Cerebellar cortex (tissue), 1 donor: Measurements from ENCODE around the gene CLIC1.

ENCODE experiments used
- DNase-seq: peaks from one replicate; pipeline ENCODE4 v3.0.0-alpha.2; 2015; ENCODE audit warnings: low spot score

The CLIC1 gene

DNA sequence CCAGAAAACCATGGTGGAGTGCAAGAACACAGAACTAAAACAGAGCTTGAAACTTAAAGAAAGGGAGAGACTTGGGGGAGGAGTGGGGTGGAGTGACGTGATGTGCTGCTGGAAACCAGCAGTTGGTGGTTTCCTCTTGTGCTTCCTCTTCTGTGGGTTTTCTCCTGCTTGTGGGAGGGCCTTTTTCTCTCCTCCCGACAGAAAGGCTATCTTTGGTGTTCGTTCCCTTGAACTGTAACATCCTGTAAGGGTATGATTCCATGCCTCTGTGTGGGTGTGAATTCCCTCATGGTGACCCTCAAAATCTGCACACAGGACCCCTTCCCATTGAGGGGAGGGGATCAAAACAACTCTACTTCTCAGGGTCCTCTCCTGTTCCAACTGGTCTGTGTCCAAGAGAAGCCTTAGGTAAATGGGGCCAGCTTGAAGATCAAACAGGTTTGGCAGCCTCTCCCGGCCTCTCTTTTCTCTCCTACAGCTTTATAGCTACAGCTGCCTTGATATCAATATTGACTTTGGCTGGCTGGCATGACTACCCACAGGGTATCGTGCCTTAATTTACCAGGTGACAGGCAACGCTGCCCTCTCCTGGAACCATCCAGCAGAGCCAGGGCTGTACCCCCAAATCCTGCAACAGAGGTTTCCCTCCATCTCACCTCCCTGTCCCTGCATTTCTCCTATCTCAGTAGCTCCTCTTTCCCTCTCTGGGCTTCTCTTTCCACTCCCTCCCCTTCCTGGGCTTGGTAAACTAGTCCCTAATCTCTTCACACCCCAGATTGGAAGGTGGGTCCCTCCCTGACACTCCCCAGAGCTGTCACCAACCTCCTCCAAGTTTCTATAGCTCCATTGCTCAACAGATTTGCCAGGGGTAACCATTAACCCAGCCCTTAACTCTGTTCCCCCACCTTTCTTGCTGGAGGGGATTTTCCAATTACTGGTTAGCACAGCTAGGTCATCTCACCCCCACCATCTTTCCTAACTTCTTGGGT is 2.0 kb upstream of the CLIC1 start:
- DNase-seq, result peak; percentile 68

DNA sequence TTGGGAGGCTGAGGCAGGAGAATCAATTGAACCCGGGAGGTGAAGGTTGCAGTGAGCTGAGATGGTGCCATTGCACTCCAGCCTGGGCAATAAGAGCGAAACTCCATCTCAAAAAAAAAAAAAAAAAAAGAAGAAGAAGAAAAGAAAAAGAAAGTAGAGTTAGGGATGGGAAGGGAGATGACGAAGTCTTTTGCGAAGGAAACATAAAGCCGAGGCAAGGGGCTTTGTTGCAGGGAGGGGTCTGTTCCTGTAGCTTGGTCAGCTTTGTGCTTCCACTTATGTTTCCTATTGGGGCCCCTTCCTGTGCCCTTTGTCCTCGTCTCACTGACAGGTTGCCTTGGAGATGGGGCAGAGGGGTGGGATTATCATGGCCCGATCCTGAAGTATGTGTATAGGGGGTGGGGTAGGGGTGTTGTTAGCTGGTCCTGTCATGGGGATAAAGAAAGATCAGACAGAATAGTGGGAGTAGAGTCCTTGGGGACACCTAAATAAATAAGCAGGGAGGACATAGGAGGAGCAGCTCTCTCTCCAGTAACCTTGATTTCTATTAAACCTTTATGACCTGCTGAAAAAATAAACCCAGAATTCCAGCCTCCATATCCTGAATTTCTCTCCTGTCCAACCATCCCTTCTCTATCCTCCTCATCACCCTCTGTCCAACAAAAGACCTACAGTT is 1.1 kb upstream of the CLIC1 start:
- peak; percentile 26 for DNase-seq

DNA sequence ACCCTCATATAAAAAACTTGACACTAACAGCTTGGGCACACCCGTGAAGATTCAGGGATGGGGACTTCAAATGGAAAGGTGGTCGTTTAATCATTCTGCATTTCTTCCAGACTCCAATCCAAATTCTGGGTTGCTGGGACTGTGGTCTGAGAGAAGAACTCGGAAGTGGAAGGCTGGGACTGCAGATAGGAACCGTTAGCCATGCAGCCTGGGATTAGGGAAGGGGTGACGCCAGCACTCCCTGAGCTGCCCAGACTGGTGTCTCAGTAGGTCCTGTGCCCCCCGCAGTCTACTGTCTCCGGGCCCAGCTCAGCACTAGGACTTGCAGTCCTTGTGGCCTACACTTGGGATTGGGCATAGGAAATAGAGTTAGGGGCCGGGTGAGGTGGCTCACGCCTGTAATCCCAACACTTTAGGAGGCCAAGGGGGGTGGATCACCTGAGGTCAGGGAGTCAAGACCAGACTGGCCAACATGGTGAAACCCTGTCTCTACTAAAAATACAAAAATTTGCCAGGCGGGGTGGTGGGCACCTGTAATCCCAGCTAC is 511 bp upstream of the CLIC1 start:
- no peak for DNase-seq

DNA sequence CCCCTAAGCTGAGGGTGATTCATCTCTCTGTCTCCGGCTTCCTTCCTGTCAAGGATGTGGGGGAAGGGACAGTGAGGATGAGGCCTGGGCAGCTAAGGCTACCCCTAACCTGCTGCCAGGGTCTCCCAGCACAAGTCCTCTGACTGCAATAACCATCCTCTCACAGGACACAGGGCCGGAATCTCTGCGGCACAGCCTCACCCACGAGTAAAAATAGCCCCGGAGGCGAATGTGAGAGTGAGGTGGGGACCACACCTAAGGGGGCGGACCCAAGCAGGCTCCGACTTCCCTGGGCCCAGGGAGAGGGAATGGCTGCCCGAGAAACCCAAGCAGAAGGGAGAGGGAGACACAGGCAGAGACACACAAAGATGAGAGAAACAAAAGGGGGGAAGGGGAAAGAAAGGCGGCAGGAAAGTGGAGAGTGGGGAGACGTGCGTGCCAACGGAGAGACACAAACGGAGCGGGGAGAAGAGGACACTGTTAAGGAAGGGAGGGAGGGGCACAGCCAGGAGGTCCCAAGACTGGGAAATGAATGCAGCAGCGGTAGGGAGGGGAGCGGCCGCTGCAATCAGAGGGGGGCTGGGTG is 1.4 kb downstream of the CLIC1 start:
- no peak for DNase-seq

DNA sequence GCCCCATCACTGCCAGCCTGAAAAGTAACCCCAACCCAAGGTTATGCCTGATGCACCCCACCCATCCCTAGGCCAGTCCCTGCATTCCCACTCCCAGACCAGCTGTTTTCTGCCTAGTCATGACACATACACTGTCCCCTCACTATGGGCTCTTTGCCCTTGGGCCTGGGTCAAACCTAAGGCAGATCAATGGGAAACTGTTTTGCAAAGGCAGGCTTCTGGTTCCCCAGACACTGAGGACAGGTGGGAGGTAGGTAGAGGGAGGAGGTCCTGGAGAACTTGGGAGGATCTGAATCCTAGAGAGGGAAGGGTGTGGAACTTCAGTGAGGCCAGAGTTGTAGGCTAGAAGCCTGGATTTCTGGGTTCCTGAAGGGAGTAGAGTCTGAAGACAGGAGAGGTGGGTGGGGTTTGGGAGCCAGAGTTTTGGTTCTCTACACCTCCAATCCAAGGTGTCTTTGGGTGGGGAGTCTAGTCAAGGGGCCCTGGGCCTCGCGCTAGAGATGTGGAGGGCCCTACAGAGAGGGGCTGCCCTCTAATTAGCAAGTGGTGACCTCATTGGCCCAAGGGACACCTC is 2.0 kb downstream of the CLIC1 start:
- DNase-seq, result no peak

DNA sequence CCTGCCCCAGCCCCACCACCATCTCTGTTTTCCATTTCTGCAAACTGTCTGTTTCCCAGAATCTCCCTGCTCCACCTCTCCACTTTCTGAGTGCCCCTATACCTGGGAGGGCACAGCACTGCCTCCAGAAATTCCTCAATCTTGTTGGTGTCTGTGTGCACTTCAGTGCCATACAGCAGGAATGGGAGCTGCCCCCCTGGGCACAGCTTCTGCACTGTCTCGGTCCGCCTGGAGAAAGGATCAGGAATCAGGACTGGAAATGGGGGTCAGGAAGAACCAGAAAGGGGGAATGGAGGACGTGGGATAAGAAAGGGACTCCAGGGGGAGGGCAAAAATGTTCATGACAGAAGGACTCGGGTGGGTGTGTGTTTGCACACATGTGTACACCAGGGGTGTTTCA is 2.6 kb downstream of the CLIC1 start:
- DNase-seq, result no peak

DNA sequence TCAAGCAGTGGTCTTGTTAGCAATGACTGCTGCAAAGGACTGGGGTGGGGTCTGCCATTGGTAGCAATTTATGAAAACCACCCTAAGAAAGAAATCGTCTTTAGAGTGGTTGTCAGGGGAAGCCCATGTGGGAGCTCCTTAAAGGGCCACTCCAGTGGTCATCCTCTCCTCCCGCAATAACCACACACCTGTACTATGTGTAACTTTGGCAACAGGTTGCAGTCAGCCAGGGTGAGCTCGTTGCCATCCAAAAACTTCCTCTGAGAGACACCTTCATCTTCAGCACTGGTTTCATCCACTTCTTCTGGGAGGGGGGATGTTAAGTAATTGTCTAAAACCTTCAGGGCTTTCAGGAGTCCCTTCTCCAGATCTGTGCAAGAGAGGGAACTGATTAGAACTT is 4.3 kb downstream of the CLIC1 start:
- no peak for DNase-seq

DNA sequence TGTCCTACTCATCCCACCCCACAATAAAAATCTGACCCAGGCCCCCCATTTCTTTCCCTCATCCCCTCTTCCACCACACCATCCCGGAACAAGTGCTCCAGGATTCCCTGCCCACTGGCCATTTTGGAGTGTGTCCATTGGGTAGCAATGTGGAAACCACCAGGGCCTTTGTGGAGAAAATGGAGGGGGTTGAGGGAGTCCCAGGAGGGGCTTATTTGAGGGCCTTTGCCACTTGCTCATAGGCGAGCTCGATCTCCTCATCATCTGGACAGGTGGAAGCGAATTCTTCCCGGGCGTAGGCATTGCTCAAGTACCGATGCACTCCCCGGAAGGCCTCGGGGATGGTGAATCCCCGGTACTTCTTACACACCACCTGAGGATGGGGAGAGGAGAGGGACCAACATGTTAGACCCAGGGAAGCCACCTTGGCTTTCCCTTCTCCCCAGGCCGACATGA is 5.7 kb downstream of the CLIC1 start:
- DNase-seq, result peak; percentile 31

DNA sequence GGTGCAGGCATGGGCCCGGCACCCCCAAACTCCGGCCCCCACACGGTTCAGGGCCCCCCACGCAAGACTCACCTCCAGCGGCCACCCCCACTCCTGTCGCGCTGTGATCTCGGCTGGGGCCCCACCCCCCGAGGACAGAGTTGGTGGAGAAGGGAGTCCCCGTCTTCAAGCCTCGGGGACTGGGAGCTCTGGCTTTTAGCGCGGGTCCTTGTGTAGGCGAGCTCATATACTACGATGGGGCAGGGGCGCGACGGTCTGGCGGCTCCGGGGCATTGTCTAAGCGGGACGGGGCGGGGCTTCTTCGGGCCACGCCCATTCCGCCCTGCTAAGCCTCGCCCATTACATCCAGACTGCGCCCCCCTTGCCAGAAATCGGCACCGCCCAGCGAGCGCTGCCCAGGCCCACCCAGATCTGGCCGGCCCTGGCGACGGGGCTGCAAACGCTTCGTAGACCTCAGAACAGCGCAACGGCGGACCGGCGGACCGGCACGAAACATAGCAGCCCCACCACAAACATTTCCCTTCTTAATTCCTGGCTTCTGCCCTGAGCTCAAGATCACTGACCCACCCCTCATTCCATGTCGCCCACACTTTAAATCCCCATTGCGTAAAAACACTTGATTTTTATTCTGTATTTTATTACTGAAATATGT is 6.2 kb downstream of the CLIC1 start:
- peak; percentile 79 for DNase-seq

DNA sequence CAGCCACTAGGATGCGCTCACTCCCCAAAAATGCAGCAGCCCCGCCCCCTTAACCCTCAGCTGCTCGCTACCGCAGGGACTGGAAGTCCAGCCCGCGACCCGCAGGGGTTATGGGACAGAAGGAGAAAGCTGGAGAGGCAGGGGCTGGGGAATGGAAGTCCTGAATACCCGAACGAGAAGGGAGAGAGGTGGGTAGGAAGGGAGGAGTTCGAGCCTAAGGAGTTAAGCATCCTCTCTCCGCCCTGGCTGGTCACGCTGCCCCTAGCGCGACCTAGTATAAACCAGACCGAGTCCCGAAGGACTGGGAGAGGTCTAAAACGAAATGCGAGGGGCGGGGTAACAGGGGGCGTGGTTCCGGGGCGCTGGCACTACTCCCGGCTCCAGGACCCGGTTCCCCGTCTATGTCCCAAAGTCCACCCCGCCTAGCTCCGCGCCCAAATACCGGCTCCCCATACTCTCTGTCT is 6.8 kb downstream of the CLIC1 start:
- peak; percentile 81 for DNase-seq

DNA sequence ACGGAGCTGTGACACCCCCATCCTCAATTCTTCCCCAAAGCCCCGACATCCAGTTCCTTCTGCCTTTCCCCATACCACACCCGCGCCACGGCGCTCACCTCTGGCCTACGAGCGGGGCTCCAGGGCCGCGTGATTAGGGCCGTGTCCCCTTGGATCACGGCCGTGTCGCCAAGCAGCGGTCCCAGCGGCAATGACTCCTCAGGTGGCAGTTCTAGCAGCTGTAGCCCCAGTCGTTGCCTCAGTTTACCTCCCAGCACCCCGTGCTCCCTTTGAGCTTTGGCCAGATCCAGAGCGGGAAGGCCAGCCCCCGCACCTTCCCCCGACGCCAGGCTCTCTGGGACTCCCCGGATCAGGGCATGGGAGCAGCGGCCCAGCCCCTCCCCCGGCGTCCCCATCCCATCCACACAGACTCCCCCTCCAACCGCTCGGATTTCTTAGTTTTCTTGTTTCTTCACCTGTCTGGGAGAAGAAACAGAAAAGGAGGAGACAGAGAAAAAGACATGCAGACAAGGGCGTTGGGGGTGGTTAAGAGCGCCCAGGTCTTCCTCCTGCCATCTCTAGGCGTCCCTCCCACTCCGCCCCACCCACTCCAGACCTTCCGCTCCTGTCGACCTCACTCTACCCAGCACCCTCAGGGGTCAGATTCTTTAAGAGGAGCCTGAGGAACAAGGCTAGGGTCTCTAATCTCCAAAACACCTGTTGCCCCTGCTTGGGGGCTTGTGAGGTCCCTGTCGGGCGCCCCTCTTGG is 7.4 kb downstream of the CLIC1 start, which contains the start of gene DDAH2:
Gene DDAH2 (minus strand): TSS at position 533 of the 748 bp plus-strand sequence. CDS start 138 bp downstream, at position 395.
- DNase-seq, result no peak

DNA sequence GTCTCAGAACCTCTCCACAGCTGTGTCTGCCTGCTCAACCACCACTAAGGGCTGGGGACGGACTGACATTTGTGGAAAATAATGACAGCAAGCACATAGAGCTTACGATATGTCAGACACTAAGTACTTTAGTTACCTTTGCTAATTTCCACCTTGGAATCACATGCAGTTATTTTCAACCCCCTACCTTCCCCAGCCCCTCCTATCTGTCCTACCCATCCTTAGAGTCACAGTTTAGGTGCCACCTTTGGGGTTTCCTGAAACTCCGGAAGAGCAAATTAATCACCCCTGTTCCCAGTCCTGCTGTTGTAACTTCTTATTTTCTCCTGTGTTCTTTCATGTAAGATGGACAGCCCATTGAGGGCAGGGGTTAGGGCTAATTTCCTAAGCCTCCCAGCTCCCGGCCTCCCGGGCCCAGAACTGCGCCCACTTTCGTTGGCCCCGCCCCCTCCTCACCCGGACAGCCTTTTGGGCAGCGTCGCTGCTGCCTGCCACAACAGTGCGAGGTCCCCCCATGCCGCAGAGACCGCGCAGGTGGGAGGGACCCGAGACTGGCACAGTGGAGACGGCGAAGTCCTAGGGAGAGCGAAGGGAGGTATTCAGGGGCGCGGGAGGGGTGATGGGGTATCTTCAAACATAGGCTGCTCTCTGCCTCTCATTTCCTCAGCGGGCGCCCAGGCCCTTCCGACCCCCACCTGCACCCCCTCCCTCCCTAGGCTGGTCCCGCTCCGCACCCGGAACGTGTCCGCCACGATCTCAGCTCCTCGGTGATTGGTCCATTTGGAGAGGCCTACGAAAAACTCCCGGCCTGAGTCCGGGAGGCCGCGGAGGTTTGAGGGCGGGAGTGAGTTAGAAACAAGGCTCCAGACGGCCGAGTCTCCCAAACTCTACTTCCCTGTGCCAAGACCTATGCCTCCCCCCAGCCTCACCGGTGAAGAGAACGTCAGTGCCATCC is 8.3 kb downstream of the CLIC1 start:
- no peak for DNase-seq

DNA sequence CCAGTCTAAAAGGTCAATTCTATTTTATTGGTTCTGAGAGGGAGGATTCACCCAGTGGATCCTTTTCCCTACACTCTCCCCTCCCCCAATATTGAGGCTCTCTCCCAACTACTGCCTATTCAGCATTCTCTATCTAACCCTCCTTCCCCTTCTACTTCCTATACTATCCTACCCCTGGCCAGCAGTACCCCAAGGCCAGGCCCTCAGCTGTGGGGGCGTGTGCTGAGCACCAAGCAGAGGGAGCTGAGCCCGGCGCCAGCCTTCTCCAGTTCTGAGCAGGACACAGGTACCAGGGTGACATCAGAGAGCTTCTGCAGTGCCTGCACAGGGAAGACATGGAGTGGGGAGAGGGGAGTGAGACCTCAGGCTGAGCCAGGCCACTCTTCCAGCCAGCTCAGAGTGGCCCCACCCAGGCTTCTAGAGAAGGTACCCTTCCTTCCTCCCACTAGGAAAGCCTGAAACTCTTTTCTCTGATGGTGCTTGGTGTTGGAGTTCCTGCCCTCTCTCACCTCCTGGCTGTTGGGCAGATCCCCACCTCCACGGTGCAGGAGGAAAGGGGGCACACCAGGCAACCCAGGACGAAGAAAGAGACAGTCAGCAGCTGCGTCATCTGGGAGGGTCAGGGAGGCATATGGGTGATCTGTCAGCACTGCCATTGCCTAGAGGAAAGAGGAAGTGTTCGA is 9.2 kb downstream of the CLIC1 start:
- no peak for DNase-seq

DNA sequence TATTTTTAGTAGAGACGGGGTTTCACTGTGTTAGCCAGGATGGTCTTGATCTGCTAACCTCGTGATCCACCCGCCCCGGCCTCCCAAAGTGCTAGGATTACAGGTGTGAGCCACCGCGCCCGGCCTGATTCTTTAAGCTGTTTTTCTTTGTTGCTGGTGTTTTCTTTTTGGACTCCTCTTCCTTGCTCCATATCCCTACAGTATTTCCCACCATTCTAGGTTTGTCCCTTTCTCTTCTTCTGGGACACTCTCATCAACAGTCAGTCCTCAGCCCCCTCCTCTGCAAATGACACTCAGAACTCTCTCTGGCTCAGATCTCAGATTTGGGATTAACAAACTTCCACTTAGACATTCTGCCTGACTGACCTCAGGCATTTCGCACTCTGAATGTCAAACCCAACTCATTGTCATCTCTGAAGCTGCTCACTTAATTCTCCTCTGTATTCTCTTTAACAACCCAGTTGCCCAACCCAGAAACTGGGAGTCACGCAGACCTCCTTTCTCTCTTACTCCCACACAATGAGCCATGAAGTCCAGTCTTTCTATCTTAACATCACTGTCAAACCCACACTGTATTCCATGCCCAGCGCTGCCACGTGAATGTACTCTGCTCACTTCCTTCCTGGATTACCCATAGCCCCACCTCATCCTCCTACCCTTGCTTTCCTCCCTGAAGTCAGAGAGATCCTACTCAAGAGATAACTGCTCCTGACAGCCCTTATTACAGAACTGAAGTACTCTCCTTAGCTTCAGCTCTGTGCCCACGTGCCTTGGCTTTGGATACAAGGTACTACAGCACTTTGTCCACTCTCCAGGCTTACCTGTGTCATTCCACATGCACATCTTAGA is 10.6 kb downstream of the CLIC1 start:
- no peak for DNase-seq

DNA sequence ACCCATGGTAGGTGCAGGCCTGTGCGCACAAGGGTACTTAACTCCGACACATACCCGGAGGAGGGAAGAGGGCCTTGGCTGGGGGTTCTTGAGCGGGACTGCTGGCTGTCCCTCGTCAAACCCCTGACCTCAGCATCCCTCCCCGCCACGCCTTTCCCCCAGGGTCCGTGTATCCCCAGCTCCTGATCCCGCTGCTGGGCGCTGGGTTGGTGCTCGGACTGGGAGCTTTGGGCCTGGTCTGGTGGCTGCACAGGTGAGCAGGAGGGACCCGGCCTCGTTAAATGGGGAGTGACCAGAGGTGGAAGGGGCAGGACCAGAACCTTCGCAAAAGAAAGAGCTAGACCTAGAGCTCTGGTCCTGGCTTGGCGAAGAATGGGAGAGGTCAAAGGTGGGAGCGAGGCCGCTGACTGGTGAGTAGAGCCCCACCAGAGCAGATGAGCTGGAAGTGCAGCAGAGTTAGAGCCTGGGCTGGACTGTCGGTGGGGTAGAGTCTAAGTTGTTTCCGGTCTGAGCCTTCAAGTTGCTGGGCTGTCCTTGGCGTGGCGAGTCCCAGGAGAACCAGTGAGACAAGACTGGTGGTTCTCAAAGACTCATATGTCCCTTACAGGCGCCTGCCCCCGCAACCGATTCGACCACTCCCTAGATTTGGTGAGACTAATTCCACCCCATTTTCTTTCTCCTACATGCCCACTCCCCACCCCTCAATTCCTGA is 12.2 kb downstream of the CLIC1 start:
- no peak for DNase-seq

DNA sequence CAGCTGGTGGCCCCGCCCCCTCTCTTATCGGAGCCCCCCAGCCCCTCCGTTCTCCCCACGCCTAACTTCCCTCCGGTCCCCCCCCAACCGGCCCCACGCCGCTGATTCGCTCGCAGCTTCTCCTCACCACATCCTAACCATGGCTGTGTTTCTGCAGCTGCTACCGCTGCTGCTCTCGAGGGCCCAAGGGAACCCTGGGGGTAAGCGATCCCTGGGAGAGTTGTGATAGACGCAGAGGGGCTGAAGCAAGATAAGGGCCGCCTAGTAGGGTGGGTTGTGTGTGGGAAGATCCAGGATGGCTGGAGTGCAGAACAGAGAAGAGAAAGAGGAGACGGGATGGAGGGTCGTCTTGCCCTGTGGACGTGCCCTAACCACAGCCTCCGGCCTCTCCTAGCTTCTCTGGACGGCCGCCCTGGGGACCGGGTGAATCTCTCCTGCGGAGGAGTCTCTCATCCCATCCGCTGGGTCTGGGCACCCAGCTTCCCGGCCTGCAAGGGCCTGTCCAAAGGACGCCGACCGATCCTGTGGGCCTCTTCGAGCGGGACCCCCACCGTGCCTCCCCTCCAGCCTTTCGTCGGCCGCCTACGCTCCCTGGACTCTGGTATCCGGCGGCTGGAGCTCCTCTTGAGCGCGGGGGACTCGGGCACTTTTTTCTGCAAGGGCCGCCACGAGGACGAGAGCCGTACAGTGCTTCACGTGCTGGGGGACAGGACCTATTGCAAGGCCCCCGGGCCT is 12.9 kb downstream of the CLIC1 start, which contains the start of gene MPIG6B:
Gene MPIG6B (plus strand): TSS at position 129 of the 735 bp plus-strand sequence. CDS start 11 bp downstream, at position 140.
- DNase-seq, result no peak
